Stimulated activated naive CD4-positive, alpha-beta T cell treated with Interleukin-2 at 50 U/mL for 16 hours (primary cell): ENCODE measurements around the gene CHST3.
"Not testable (repeated sequence)": the region's sequence is repeated elsewhere in the genome, so short reads cannot be mapped to it uniquely, and the experiment has no call there.

Experiments
- DNase-seq: peaks from one replicate; lab custom pipeline; 2025; lab: John Stamatoyannopoulos, UW

Gene CHST3

DNA sequence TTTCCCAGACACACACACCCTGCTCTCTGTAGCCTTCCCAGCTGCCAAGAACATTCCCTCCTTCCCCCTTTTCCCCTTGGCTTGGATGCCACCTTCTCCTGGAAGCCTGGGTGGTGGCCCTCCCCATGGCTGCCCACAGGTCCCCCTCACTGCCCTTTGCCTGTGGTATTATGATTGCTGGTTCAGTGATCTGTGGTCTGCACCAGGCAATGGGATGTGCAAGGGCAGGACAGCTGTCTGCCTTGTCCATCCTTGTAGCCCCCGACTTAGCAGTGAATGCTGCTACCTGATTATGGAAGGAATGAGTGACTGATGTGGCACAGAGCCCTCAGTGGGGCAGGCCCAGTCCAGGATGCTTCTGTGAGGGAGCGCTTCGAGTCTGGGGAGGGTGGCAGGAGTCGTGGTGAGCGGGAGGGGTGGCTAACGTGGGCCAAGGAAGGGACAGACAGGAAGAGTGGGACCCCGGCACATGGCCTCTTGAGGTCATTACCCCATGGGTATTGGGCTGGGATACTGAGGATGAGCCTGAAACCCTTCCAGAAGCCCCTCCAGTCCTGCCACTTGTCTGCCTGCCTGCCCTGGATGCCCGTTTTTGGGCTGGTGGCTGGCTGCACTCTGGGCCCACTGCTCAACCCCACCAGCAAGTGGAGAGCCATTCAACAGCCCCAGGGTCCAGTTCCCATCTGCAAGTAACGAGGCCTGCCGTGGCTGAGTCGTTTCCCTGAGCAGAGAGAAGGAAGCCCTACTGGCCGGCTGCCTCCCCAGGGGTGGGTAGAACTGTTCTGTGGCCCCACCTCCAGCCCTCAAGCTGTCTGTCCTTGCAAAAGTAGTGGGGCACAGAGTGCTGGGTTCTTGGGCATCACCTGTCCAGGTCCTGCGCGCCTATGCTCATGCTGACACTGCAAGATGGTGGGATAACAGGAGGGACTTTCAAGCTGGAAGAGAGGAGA is 8.8 kb downstream of the CHST3 start:
- DNase-seq: no peak

DNA sequence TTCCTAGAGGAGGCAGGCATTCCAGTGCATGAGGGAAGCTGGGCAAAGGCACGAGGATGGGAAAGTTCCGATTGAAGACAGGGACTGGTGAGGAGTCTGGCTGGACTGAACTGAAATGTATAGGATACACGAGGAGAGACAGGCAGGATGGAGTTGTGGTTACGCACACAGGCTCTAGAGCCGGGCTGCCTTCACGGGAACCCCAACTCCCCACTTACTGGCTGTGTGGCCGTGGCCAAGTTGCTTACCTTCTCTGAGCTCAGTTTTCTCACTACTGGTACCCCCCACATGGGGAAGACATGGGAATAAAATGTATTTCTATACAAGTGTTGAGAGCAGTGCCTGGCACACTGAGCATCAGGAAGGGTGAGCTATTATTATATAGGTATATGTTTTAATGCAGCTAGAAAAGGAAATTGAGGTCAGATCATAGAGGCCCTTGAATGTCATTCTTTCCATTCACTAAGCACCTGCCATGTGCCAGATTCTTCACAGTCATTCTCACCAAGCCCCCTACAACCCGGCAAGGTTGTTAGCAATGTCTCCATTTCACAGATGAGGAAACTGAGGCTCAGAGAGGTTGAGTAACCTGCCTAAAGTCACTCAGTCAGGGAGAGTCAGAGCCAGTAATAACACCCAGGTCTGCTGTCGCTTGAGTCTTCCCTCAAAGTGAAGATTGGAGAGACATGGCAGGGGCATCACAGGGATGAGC is 9.7 kb downstream of the CHST3 start:
- no peak for DNase-seq

DNA sequence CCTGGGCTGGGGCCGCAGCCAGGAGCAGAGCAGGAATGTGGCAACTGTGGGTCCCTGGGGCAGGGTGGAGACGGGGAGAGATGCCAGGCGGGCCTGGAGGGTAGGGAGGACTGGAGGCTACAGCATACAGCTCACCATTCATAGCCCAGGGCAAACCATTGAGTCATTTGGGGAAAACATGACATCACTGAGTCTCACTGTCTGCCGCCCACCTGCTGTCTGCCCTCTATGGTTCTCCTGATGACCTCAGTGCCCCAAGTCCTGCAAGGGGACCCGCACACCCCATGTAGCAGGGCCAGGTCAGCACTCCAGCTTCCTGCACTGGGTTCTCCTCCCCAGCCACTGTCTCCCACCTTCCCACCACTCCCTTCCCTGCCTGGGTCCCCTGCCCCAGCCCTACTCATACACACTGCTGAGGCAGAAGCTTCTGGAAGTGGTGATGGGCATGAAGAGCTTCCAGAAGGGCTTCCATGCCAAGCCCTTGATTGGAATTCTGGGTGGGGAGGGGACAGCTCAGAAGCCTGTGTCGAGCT is 10.4 kb downstream of the CHST3 start:
- peak; percentile 35 for DNase-seq

DNA sequence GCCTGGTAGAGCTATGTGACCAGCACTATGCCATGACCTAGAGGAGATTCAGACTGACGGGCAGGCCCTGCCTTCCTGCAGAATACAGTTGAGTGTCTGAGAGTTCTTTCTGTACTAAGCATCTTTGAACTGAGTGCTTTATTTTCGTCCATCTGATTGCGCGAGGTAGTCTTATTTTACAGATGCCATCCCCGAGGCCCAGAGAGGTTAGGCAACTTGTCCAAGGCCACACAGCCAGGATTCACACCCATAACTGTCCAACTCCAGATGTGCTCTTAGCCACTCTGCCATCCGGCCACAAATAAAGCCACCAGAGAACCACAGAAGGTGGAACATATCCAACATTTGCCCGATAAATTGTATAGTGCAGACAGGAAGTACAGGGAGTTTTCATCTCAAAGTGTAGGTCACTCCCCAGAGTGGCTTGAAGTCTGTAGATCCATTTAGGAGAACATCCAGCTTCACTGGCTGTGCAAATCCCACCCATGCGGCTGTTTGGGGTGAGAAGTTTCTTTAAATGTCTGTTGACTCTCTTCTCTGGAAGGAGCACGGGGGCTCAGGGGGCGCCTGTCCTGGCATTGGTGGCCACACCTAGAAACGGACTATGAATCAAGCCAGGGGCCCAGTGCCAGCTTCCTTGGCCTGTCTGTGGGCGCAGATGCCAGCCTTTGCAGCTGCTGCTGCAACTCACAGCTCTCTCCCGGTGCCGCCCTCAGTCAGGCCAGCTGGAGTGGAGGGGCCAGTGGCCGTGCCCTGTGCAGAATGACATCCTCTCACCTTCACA is 11.1 kb downstream of the CHST3 start:
- DNase-seq: no peak

DNA sequence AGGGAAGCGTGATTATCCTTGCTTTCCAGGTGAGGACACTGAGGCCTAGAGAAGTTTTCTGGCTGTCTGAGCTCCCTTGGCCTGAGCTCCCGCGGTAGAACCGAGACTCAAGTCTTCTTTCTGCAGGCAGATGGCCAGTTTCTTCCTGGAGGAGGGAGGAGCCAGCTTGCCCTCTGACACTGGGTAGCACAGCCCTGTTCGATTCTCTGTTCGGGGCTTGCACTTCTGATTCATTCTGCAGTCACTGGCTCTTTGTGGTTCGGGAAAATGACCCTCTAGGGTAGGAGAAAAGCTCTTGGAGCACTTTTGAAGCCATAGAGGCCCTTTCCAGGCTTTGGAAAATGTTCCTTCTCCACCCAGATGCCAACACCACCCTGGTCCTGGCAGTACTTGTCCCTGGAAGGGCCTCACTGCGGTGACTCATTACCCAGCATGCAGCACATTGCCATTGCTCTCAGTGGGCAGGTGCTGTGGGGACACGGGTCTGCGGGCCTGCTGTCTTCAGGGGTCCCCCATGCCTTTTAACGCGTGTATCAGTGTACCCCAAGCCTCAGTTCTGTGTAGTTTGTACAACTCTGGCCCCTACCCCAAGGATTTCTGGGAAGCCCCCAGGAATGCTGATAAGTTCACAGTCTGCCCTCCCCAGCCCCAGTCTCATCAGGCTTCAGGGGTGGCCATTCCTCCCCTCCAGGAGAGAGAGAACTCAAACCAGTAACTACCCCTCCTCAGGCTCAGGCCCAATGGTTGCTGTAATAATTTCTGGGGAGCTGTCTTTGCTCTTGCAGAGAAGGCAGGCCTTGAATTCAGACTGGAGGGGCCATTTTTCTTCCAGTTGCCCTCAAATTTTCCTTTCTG is 11.9 kb downstream of the CHST3 start:
- no peak for DNase-seq

DNA sequence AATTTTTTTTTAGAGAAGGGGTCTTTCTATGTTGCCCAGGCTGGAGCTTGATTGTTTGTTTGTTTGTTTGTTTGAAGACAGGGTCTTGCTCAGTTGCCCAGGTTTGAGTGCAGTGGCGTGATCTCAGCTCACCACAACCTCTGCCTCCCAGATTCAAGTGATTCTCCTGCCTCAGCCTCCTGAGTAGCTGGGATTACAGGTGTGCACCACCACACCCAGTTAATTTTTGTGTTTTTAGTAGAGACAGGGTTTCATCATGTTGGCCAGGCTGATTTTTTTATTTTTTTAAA is 13.4 kb downstream of the CHST3 start:
- DNase-seq: not testable (repeated sequence)

DNA sequence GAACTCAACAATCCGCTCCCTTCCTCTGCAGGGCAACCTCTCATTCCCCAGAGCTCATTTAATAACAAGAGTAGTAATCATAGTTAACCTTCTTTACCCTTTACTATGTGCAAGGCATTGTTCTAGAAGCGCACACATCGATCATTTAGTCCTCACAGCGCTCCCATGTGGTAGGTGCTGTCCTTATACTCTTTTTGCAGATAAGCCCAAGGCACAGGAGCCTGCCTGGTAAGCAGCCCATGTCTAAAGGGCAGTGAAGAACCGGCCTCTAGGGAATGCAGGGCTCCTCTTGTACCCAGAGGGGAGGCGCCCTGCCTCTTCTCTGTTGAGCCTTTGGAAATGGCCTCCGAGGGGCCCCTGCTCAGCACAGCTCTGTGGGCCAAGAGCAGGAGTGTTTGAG is 14.3 kb downstream of the CHST3 start:
- no peak for DNase-seq

DNA sequence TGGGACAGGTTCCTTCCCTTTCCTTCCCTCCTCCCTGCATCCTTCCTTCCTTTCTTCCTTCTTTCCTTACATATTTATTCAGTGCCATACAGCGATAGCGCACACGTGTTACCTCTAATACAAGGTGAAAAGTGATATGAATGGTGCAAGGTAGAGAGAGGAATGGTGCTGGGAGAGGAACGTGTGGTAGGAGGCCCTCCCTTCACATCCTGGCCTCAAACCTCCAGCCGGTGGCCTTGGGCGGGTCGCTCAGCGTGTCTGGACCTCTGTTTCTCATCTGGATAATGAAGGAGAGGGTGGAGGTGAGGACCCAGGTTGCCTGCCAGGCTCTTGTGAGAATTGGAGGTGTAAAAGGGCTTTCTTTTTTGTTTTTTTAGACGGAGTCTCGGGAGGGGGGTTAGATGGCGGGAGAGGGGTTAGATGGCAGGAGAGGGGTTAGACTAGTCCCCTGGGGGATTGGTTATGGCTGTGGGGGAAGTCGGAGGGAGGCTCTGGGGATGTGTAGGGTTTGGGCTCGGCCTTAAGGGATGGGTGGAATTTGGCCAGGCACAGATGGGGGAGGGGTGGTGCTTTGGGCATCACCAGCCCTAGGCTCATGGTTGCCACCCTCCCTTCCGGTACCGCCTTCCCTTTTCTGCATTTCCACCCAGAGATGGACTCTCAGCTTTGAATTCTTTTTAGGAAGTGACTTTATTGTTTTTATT is 14.9 kb downstream of the CHST3 start:
- no peak for DNase-seq

DNA sequence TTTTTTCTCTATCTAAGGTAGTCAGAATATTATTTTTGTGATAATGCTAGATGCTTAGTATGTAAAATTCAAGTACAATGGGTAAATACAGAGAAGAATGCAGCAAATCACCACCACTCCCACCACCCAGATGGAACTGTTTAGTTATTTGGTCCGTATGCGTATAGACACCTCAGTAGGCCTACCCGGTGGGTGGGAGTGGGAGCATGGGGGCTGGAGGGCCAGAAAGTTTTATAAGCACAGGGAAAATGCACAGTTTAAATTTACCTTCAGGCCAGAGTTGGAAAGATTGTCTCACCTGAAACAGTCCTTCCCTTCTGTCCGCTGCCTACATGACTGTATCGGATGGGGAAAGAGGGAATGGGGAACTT is 15.5 kb downstream of the CHST3 start:
- DNase-seq: no peak

DNA sequence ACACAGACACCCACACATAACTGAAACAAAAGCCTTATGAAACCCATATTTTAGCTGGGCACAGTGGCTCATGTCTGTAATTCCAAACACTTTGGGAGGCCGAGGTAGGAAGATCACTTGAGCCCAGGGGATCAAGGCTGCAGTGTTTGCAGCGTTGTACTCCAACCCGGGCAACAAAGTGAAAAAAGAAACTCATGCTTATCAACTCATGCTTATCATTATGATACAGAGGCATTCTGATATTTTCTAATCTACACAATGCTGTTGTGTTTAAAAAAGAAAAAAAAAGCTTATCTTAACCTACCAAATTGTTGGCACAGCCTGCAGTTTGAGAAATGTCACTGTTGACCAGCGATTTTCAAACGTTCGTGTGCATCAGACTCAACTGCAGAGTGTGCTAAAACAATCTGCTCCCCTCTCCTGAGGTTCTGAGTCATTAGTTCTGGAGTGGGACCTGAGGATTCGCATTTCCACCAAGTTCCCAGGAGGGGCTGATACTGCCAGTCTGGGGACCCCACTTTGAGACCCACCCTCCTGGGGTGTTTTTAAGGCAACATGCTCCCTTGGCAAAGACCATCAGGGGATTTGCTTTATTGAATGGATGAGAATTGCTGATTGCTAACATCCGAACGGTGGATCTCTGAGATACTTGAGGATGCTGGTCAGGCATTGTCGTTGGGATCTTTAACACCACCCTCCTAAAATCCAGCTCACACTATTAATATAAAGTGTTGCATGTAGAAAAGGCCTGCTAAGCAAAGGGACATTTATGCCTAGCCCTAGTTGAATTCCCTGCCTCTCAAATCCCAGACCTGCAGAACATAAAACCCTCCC is 16.2 kb downstream of the CHST3 start:
- DNase-seq: no peak

DNA sequence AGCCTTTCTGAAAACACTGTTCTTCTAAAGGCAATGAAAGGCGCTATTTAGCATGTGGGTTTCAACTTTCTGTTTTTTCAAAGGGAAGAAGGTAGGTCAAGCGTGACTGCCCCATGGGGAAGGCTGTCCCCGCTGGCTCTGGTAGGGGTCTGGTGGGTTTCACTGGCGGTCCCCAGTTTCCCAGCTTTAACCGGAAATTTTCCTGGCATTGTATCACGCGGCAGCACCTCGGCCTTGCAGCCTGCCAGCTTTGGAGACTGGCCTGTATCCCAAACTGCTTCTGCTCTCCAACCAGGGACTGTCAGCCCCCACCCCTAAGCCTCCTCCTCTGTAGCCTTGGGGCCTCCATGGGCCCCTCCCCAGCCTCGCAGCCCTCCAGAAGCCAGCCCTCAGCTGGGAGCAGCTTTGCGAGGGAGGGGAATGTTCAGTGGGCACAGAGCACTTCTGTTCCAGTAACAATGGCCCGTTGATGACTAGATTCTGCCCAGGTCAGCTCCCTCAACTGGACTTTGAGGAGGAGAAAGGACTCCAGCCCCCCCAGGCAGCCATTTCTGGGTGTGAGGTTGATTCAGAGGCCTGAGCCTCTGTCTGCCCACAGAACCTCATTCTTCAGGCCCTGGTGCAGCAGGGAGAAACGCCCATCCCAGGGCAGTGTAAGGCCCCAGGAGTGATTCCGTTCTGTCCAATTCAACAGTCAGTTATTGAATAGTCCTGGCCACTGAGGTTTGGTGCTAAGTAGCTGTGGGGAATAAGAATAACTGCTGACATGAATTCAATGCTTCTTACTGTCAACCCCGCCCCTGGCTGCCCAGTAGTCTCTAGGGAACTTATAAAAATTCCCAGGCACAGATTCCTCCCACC is 17.1 kb downstream of the CHST3 start:
- no peak for DNase-seq

DNA sequence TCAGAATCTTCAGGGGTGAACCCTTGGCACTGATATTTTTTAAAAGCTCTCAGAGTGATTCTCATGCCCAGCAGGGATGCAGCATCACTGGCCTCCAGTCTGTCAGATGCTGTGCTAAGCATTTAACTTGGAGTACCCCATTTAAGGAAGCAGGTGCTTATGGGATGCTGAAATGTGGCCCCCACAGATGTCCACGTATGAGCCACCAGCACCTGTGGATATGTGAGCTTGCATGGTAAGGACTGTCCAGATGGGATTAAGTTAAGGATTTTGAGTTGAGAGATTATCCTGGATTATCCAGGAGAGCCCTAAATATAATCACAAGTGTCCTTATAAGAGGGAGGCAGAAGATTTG is 17.7 kb downstream of the CHST3 start:
- no peak for DNase-seq

DNA sequence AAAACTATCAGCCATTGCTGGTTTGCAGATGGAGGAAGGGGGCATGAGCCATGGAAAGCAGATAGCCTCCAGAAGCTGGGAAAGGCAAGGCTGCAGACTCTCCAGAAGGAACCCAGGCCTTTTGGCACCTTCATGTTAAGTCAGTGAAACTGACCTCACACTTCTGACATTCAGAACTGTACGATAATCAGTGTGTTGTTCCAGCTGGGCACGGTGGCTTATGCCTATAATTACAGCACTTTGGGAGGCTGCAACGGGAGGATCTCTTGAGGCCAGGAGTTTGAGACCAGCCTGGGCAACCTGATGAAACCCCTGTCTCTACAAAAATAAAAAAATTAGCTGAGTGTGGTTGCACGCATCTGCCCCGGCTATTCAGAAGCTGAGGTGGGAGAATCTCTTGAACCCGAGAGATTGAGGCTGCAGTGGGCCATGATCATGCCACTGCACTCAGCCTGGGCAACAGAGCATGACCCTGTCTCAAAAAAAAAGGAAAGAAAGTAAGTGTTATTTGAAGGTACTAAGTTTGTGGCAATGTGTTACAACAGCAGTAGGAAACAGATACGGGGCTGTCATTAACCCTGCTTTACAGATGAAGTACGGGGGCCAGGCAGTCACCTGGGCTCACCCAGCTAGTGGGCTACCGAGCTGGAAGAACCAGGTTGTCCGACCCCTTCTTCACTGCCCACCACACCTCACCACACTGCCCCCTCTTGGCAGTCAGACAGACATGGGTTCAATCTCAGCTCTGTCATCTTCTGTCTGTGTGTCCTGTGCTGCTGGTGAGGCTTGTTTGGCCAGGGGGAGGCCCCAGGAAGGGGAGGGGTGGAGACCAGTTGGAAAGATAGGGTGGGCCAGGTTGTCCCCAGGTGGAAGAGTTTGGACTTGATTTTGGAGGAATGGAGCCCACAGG is 18.3 kb downstream of the CHST3 start:
- no peak for DNase-seq

DNA sequence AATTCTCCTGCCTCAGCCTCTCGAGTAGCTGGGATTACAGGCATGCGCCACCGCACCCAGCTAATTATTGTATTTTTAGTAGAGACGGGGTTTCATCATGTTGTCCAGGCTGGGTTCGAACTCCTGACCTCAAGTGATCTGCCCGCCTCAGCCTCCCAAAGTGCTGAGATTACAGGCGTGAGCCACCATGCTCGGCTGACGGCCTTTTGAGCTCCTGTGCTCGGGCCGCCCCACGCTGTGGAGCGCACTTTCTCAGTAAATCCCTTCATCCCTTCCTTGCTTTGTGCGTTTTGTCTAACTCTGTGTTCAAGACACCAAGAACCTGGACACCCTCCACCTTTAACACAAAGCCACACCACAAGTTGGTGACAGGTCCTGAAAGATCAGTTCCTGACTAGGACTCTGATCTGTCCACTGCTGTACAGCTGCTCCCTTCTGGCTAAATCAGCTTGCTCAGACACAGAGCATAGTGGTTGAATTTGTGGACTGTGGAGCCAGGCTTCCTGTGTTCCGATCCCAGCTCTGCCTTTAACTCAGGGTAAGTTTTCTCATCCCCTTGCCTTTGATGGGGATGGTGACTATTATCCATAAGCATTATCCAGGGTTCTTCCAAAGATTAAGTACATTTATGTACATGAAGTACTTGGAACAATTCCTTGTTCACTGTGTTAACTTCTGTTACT is 20.1 kb downstream of the CHST3 start:
- DNase-seq: no peak

DNA sequence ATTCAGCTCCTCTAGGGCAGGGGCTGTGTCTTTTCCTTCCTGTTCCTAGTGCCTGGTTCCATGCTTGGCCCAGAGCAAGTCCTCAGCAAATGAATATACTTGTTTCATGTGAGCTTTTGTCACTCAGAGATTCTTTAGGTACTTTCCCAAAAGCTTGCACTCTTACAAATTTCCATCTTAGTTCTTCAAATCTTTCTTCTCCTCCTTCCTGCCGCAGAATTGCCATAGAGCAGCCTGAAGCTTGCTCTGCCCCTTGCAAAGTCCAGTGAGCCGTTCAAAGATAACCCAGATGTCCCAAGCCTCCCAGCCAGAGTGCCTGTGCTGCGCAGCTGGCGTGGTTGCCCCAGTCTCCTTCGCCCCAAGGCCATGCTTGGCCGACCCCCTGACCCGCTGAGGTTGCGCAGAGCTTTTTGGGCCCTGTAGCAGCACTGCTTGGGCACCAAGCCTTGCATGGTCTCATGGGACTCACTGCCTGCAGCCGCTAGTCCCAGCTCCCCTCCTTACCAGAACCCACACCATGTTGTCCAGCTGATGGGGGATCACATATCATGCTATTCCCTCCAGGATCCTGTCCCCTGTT is 20.7 kb downstream of the CHST3 start:
- no peak for DNase-seq

DNA sequence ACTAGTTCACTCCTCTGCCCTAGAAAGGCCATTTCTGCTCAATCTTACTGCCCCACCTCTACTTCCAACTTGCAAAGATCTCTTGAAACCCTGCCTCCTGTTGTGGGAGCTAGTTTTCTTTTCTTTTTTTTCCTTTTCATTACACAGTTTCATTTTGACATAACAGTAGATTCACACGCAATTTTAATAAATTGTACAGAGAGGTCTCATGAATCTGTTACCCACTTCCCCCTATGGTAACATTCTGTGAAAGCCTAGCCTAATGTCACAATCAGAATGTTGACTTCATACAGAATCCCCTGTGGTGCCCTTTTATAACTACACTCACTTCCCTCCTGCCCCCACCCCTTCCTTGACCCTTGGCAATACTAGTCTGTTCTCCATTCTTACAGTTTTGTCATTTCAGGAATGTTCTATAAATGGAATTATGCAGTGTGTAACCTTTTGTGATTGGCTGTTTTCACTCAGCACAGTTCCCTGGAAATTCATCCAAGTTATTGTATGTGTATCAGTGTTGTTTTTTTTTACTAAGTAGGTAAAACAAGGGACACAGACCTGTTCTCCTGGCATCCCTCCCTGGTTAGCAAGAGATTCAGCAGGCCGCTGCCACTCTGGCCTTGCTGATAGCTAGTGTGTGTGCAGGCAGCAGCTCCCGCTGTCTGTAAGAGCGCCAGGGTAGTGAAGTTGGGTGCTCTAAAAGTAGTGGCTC is 21.5 kb downstream of the CHST3 start:
- no peak for DNase-seq
